Stomach (tissue), 4 donors: ENCODE measurements around the gene DRICH1.
"Not testable (repeated sequence)": the region's sequence is repeated elsewhere in the genome, so short reads cannot be mapped to it uniquely, and the experiment has no call there.

Source experiments
- EP300 ChIP-seq: sonication (generic); formaldehyde crosslinking; IDR thresholded peaks from one replicate; pipeline ENCODE4 v1.6.1; 2017; ENCODE audit warnings: antibody characterized with exemption
- POLR2A ChIP-seq, 4 donors: fragments of 450-650 bp; IDR thresholded peaks; one replicate each; pipeline ENCODE4 v1.6.1; 2016; ENCODE audit warnings: antibody characterized with exemption in 4 of 4, control low read depth in 2 of 4, mild to moderate bottlenecking in 1 of 4, moderate library complexity in 1 of 4
- POLR2AphosphoS5 ChIP-seq, 3 donors: sonication (generic); formaldehyde crosslinking; IDR thresholded peaks; one replicate each; pipeline ENCODE4 v1.6.1; 2016; ENCODE audit warnings: antibody characterized with exemption in 3 of 3
- TF ChIP-seq, protein P1 (sequence below), 7 experiments: fragments of 450-650 bp in 4 of 7; fragments of 200-600 bp in 3 of 7; sonication (generic) in 3 of 7; IDR thresholded peaks; one replicate each; pipeline ENCODE4 v1.5.1; 2016 to 2019; ENCODE audit warnings: antibody characterized with exemption in 7 of 7, control low read depth in 2 of 7, mild to moderate bottlenecking in 1 of 7

DNA sequence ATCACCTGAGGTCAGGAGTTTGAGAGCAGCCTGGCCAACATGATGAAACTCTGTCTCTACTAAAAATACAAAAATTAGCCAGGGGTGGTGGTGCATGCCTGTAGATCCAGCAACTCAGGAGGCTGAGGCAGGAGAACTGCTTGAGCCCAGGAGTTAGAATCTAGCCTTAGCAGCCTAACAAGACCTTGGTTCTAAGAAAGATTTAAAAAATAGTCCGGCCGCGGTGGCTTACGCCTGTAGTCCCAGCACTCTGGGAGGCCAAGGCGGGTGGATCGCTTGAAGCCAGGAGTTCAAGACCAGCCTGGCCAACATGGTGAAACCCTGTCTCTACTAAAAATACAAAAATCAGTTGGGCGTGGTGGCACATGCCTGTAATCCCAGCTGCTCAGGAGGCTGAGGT, 14.4 kb upstream of the DRICH1 start:
- not testable (repeated sequence) for TF ChIP-seq POLR2AphosphoS5 (IDR thresholded peaks at IDR 0.05); EP300; POLR2A (IDR thresholded peaks at IDR 0.05)
- TF ChIP-seq, protein P1, sequence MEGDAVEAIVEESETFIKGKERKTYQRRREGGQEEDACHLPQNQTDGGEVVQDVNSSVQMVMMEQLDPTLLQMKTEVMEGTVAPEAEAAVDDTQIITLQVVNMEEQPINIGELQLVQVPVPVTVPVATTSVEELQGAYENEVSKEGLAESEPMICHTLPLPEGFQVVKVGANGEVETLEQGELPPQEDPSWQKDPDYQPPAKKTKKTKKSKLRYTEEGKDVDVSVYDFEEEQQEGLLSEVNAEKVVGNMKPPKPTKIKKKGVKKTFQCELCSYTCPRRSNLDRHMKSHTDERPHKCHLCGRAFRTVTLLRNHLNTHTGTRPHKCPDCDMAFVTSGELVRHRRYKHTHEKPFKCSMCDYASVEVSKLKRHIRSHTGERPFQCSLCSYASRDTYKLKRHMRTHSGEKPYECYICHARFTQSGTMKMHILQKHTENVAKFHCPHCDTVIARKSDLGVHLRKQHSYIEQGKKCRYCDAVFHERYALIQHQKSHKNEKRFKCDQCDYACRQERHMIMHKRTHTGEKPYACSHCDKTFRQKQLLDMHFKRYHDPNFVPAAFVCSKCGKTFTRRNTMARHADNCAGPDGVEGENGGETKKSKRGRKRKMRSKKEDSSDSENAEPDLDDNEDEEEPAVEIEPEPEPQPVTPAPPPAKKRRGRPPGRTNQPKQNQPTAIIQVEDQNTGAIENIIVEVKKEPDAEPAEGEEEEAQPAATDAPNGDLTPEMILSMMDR (IDR thresholded peaks at IDR 0.05) = not testable (repeated sequence)
